Measurements from ENCODE around the gene GCN1. TPM values are rescaled to one million over a fixed set of nuclear protein-coding genes. Genes with fewer than 3 reads are reported as not detected.

The GCN1 gene
- polyA plus RNA-seq, 2 of the 4 experiments (the other 2 are of a cell fraction) = 43.2 to 64.1 TPM

DNA sequence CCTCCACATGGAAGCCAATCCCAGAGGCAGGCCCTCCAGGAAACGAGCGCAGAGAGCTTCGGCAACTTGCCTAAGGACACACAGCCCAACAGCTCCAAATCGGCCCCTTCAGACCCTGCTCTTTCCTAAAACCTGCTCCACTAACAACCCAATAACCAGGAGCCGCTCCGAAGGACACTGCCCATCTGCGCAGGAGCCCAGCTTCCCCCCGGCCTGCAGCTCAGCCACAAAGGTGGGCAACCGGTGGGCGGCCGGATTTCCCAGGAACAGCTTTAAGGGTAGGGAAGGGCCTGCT is 91.5 kb downstream of the GCN1 start:
- 97% methylated on average over 9 of the region's 11 CpGs for WGBS (ENCODE audit: missing lambda C conversion rate)
- Histone ChIP-seq H3K9me3 (no peaks in the 10 kb centered on the region), H3K4me3 (no peak overlapping the region), H3K27ac (no peak overlapping the region), H3K4me2 (no peak overlapping the region), H3K4me1 (peaks cover 6% of the 10 kb centered on the region; the same call in 1 of the 3 replicates)
- ATAC-seq (no peak), FAIRE-seq (no peak), DNase-seq (ENCODE audit: low read depth in 1 of 2, low spot score in 1 of 2) (no peak)
- no peak for TF ChIP-seq POLR2AphosphoS2 (conservative IDR thresholded peaks at IDR 0.05; ENCODE audit: low read length)
- no peak for TF ChIP-seq ESRRA (IDR thresholded peaks at IDR 0.05; ENCODE audit: borderline replicate concordance, low read length)
- no peak for TF ChIP-seq HOXB5 (CRISPR knock-in tag; IDR thresholded peaks at IDR 0.05)
- CTCF ChIA-PET = interaction anchor here (0.6 to 1.7 kb wide), 4 partner anchors 9 to 25 kb away, joined by 3 to 7 read pairs (median 3); no protein-coding TSS in a partner anchor
- POLR2A ChIA-PET = interaction anchor here (1.2 kb wide), 1 partner anchor 15 kb away, joined by 3 read pairs; no protein-coding TSS in a partner anchor

- ChIA-PET POLR2A (interaction anchor here (1.2 kb wide), 1 partner anchor 15 kb away, joined by 3 read pairs; no protein-coding TSS in a partner anchor), CTCF (interaction anchor here (0.6 to 1.7 kb wide), 4 partner anchors 9 to 26 kb away, joined by 3 to 7 read pairs (median 3); no protein-coding TSS in a partner anchor)
- H3K4me2 ChIP-seq = no peak overlapping the region
- ATAC-seq = no peak; a peak in 2 of 6 replicates
- H3K9me3 ChIP-seq = no peaks in the 10 kb centered on the region
- TF ChIP-seq CHD4 (IDR thresholded peaks at IDR 0.05; ENCODE audit: borderline replicate concordance) (no peak), RNF2 (IDR thresholded peaks at IDR 0.05; ENCODE audit: borderline replicate concordance, low read depth) (no peak), RAD21 (conservative IDR thresholded peaks at IDR 0.05 in 1 of 2, IDR thresholded peaks at IDR 0.05 in 1 of 2) (no peak), BCL3 (IDR thresholded peaks at IDR 0.05) (no peak), PHF8 (IDR thresholded peaks at IDR 0.05; ENCODE audit: borderline replicate concordance, low read depth) (no peak)
- WGBS (ENCODE audit: missing lambda C conversion rate) = 93% methylated on average over 22 of the region's 30 CpGs
- peaks cover 6% of the 10 kb centered on the region; the same call in 1 of the 3 replicates for H3K4me1 ChIP-seq
- FAIRE-seq = no peak
- no peak for DNase-seq (ENCODE audit: low read depth in 1 of 2, low spot score in 1 of 2)
- no peak overlapping the region; a peak in 1 of 6 replicates for H3K27ac ChIP-seq
- H3K4me3 ChIP-seq = no peak overlapping the region
Observed at GRCh38 chr12:120102189-120103043, 92.1 kb downstream of the GCN1 start.

- POLR2A ChIA-PET = no interaction called here
- Histone ChIP-seq H3K27ac (no peak overlapping the region), H3K4me1 (peaks cover 6% of the 10 kb centered on the region; the same call in 1 of the 3 replicates), H3K9me3 (no peaks in the 10 kb centered on the region), H3K4me3 (no peak overlapping the region), H3K4me2 (no peak overlapping the region)
- ATAC-seq = no peak
- TF ChIP-seq NPAS2 (CRISPR knock-in tag; IDR thresholded peaks at IDR 0.05; ENCODE audit: borderline replicate concordance) (no peak), SMC3 (IDR thresholded peaks at IDR 0.05) (no peak), HOXA7 (CRISPR knock-in tag; IDR thresholded peaks at IDR 0.05) (no peak), ATOH8 (CRISPR knock-in tag; IDR thresholded peaks at IDR 0.05; ENCODE audit: low read depth) (no peak), ZNF302 (CRISPR knock-in tag; IDR thresholded peaks at IDR 0.05) (no peak), RFX5 (IDR thresholded peaks at IDR 0.05) (no peak), USF2 (IDR thresholded peaks at IDR 0.05) (no peak), EP300 (IDR thresholded peaks at IDR 0.05) (no peak), HEYL (CRISPR knock-in tag; IDR thresholded peaks at IDR 0.05) (no peak)
- TF ChIP-seq, protein P1, sequence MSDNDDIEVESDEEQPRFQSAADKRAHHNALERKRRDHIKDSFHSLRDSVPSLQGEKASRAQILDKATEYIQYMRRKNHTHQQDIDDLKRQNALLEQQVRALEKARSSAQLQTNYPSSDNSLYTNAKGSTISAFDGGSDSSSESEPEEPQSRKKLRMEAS (IDR thresholded peaks at IDR 0.05) = no peak
- 91% methylated on average over 13 of the region's 13 CpGs for WGBS (ENCODE audit: missing lambda C conversion rate)
- no peak for DNase-seq (ENCODE audit: low read depth in 1 of 2, low spot score in 1 of 2)
- CTCF ChIA-PET = interaction anchor here (0.9 to 1.7 kb wide), 2 partner anchors 10 to 14 kb away, joined by 3 to 7 read pairs; no protein-coding TSS in a partner anchor
- FAIRE-seq = no peak
Observed at GRCh38 chr12:120101617-120102016, 92.9 kb downstream of the GCN1 start.
